ENCODE data around the gene INPP4A. TPM values are rescaled to one million over a fixed set of nuclear protein-coding genes. Genes with fewer than 3 reads are reported as not detected.

Gene INPP4A
- total RNA-seq, 1 donor from 2014 or later = 45.0 TPM

GRCh38 chr2:98564541-98565132 lies 120.0 kb downstream of the INPP4A start:
- no peak for DNase-seq
- no peaks in the 10 kb centered on the region for H3K27me3 Mint-ChIP-seq
- H3K4me3 Mint-ChIP-seq = no peak overlapping the region
- H3K4me1 Mint-ChIP-seq = peaks cover 20% of the 10 kb centered on the region
- H3K9me3 Mint-ChIP-seq = no peaks in the 10 kb centered on the region
- intact Hi-C loops (cut with micrococcal nuclease) = no loop called here
- H3K27ac Mint-ChIP-seq = no peak overlapping the region
- H3K36me3 Mint-ChIP-seq (ENCODE audit: low read depth) = peaks cover 58% of the 10 kb centered on the region

GRCh38 chr2:98565286-98565860 lies 120.7 kb downstream of the INPP4A start:
- Mint-ChIP-seq H3K9me3 (no peaks in the 10 kb centered on the region), H3K4me3 (no peak overlapping the region), H3K36me3 (ENCODE audit: low read depth) (peaks cover 58% of the 10 kb centered on the region), H3K27ac (peak overlapping the region; percentile 56), H3K4me1 (peaks cover 15% of the 10 kb centered on the region), H3K27me3 (no peaks in the 10 kb centered on the region)
- intact Hi-C loops (cut with micrococcal nuclease) = no loop called here
- DNase-seq = no peak

GRCh38 chr2:98565941-98566340 lies 121.3 kb downstream of the INPP4A start:
- Mint-ChIP-seq H3K4me3 (no peak overlapping the region), H3K27ac (no peak overlapping the region), H3K36me3 (ENCODE audit: low read depth) (peaks cover 54% of the 10 kb centered on the region), H3K27me3 (no peaks in the 10 kb centered on the region), H3K9me3 (no peaks in the 10 kb centered on the region), H3K4me1 (peaks cover 15% of the 10 kb centered on the region)
- DNase-seq = no peak
- intact Hi-C loops (cut with micrococcal nuclease) = no loop called here

- Mint-ChIP-seq H3K9me3 (no peaks in the 10 kb centered on the region), H3K4me1 (peaks cover 6% of the 10 kb centered on the region), H3K36me3 (ENCODE audit: low read depth) (peaks cover 54% of the 10 kb centered on the region), H3K4me3 (no peak overlapping the region), H3K27ac (no peak overlapping the region), H3K27me3 (no peaks in the 10 kb centered on the region)
- no peak for DNase-seq
- intact Hi-C loops (cut with micrococcal nuclease) = loop anchor here (2.0 kb wide), 1 partner anchor 156 kb away; no protein-coding TSS in a partner anchor
Measured at GRCh38 chr2:98568161-98568956, 123.7 kb downstream of the INPP4A start.

- intact Hi-C loops (cut with micrococcal nuclease) = loop anchor here (1.0 to 2.0 kb wide), 2 partner anchors 156 to 268 kb away; no protein-coding TSS in a partner anchor
- Mint-ChIP-seq H3K27me3 (no peaks in the 10 kb centered on the region), H3K9me3 (no peaks in the 10 kb centered on the region), H3K27ac (peak overlapping the region; percentile 16), H3K4me3 (no peak overlapping the region), H3K36me3 (ENCODE audit: low read depth) (peaks cover 53% of the 10 kb centered on the region), H3K4me1 (peaks cover 6% of the 10 kb centered on the region)
- DNase-seq = peak; percentile 90
Measured at GRCh38 chr2:98569197-98569793, 124.6 kb downstream of the INPP4A start.

GRCh38 chr2:98569915-98570314 lies 125.3 kb downstream of the INPP4A start:
- Mint-ChIP-seq H3K36me3 (ENCODE audit: low read depth) (peaks cover 56% of the 10 kb centered on the region), H3K4me1 (peaks cover 6% of the 10 kb centered on the region), H3K27me3 (no peaks in the 10 kb centered on the region), H3K4me3 (no peak overlapping the region), H3K9me3 (no peaks in the 10 kb centered on the region), H3K27ac (peak overlapping the region; percentile 16)
- intact Hi-C loops (cut with micrococcal nuclease) = loop anchor here (1.0 to 2.0 kb wide), 2 partner anchors 157 to 267 kb away; no protein-coding TSS in a partner anchor
- no peak for DNase-seq

- no peaks in the 10 kb centered on the region for H3K27me3 Mint-ChIP-seq
Measured at GRCh38 chr2:98570356-98570755, 125.7 kb downstream of the INPP4A start.

GRCh38 chr2:98571121-98571701 lies 126.6 kb downstream of the INPP4A start:
- H3K36me3 Mint-ChIP-seq (ENCODE audit: low read depth) = peaks cover 53% of the 10 kb centered on the region

More at GRCh38 chr2:98570356-98570755, 125.7 kb downstream of the INPP4A start:
- Mint-ChIP-seq H3K36me3 (ENCODE audit: low read depth) (peaks cover 53% of the 10 kb centered on the region), H3K4me1 (peaks cover 4% of the 10 kb centered on the region), H3K4me3 (no peak overlapping the region), H3K9me3 (no peaks in the 10 kb centered on the region), H3K27ac (no peak overlapping the region)
- DNase-seq = no peak
- intact Hi-C loops (cut with micrococcal nuclease) = no loop called here

GRCh38 chr2:98571796-98572195 lies 127.1 kb downstream of the INPP4A start:
- H3K4me1 Mint-ChIP-seq = peaks cover 1% of the 10 kb centered on the region
- no peaks in the 10 kb centered on the region for H3K27me3 Mint-ChIP-seq
- peaks cover 54% of the 10 kb centered on the region for H3K36me3 Mint-ChIP-seq (ENCODE audit: low read depth)
- H3K4me3 Mint-ChIP-seq = no peak overlapping the region
- intact Hi-C loops (cut with micrococcal nuclease) = no loop called here
- no peak for DNase-seq
- H3K9me3 Mint-ChIP-seq = no peaks in the 10 kb centered on the region
- H3K27ac Mint-ChIP-seq = no peak overlapping the region

More at GRCh38 chr2:98571121-98571701, 126.6 kb downstream of the INPP4A start:
- no peak for DNase-seq
- H3K4me1 Mint-ChIP-seq = peaks cover 1% of the 10 kb centered on the region
- intact Hi-C loops (cut with micrococcal nuclease) = no loop called here
- H3K27me3 Mint-ChIP-seq = no peaks in the 10 kb centered on the region
- H3K4me3 Mint-ChIP-seq = no peak overlapping the region
- H3K9me3 Mint-ChIP-seq = no peaks in the 10 kb centered on the region
- no peak overlapping the region for H3K27ac Mint-ChIP-seq

GRCh38 chr2:98572211-98572610 lies 127.6 kb downstream of the INPP4A start:
- Mint-ChIP-seq H3K4me3 (no peak overlapping the region), H3K36me3 (ENCODE audit: low read depth) (peaks cover 52% of the 10 kb centered on the region), H3K27me3 (no peaks in the 10 kb centered on the region), H3K9me3 (no peaks in the 10 kb centered on the region), H3K27ac (no peak overlapping the region), H3K4me1 (no peaks in the 10 kb centered on the region)
- intact Hi-C loops (cut with micrococcal nuclease) = no loop called here
- no peak for DNase-seq

GRCh38 chr2:98572676-98573075 lies 128.0 kb downstream of the INPP4A start:
- no peak overlapping the region for H3K27ac Mint-ChIP-seq
- H3K27me3 Mint-ChIP-seq = no peaks in the 10 kb centered on the region
- no peak for DNase-seq
- H3K4me3 Mint-ChIP-seq = no peak overlapping the region
- no peaks in the 10 kb centered on the region for H3K4me1 Mint-ChIP-seq
- H3K36me3 Mint-ChIP-seq (ENCODE audit: low read depth) = peaks cover 52% of the 10 kb centered on the region
- intact Hi-C loops (cut with micrococcal nuclease) = no loop called here
- no peaks in the 10 kb centered on the region for H3K9me3 Mint-ChIP-seq

GRCh38 chr2:98573426-98573825 lies 128.8 kb downstream of the INPP4A start:
- H3K36me3 Mint-ChIP-seq (ENCODE audit: low read depth) = peaks cover 55% of the 10 kb centered on the region
- no peak overlapping the region for H3K27ac Mint-ChIP-seq
- intact Hi-C loops (cut with micrococcal nuclease) = no loop called here
- H3K4me1 Mint-ChIP-seq = no peaks in the 10 kb centered on the region
- no peaks in the 10 kb centered on the region for H3K9me3 Mint-ChIP-seq
- DNase-seq = no peak
- H3K27me3 Mint-ChIP-seq = no peaks in the 10 kb centered on the region
- no peak overlapping the region for H3K4me3 Mint-ChIP-seq

GRCh38 chr2:98576666-98577312 lies 132.1 kb downstream of the INPP4A start:
- Mint-ChIP-seq H3K4me3 (no peak overlapping the region), H3K27me3 (no peaks in the 10 kb centered on the region), H3K27ac (peak overlapping the region; percentile 45), H3K4me1 (no peaks in the 10 kb centered on the region), H3K9me3 (no peaks in the 10 kb centered on the region), H3K36me3 (ENCODE audit: low read depth) (peaks cover 50% of the 10 kb centered on the region)
- intact Hi-C loops (cut with micrococcal nuclease) = no loop called here
- no peak for DNase-seq

Measured in activated CD4-positive, alpha-beta T cell treated with anti-CD3 and anti-CD28 coated beads, Interleukin-2, amount 10 ng/mL, durations not matched to agents 24 days and 14 days (primary cell).